RKO (cell line): ENCODE measurements around the gene PKIB.

Experiments
- DNase-seq: peaks from one replicate; pipeline ENCODE4 v3.0.0-alpha.2; 2016; ENCODE audit warnings: low spot score

The PKIB gene

DNA sequence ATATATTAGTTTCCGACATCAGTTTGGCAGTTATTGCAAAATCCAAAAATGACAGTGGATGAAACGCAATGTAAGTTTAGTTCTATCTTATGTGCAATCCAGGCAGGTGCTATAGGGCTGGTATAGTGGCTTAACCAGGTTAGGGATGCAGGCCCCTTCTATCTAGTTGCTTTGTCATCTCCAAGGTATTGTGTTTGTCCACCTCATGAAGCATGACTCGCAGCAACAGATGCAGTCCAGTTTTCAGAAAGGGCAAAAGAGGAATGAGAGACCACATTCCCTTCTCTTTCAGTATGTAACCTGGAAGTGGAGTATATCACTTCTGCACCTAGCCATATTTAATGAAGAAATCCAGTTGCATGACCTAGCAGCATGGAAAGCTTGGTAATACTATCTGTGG is 59.7 kb downstream of the PKIB start:
- DNase-seq: no peak

DNA sequence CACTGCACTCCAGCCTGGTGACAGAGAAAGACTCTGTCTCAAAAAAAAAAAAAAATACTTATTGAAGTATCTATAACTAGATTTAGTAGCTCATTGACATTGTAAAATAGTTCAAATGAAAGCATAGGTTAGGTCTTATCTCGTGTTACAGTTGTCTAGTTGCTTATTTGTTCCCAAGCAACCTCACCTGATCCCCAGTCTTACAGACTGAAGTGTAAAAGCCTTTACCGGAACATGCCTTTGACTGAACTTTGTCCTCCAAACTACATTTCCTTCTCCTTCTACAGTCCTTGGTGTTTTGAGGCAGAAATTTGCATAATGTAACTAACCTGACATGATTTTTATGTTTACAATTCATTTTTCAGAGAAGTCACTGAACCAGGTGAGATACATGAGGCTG is 61.0 kb downstream of the PKIB start:
- DNase-seq: no peak

DNA sequence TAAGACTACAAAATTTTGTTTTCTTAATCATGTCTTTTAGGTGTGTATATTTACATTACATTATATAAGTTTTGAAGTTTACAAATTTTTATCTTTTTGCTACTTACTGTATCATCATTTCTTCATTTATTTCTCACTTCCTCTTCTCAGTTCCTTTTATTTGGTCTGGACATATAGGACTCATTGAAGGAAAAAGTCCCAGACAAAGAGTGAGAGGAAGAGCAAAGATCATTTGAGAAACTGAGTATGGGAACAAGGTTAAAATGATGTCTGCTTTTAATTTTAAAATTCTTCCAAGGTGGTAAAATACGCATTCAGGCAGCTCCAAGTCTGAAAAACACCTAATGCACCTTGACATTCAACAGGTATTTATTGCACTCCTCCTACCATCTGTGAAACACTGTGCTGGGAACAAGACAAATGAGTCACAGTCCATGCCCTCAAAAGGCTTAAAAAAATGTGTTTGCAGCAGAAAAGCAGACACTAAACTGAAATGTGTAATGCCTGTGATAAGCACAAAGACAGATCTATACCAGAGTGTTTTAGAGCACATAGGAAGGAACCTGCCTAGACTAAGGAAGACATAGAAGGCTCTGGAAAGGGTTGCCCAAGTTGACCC is 63.2 kb downstream of the PKIB start:
- DNase-seq: no peak

DNA sequence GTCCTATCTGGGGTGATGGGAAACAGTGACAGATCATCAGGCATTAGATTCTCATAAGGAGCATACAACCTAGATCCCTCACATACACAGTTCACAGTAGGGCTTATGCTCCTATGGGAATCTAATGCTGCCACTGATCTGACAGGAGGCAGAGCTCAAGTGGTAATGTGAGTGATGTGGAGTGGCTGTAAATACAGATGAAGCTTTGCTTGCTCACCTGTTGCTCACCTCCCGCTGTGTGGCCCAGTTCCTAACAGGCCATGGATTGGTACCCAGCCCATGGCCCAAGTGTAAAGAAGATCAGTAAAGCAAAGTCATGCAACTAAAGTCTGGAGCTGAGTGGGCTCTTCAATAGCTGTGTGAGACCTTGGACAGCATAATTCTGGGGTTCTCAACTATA is 65.9 kb downstream of the PKIB start:
- DNase-seq: no peak

- DNase-seq: no peak
These were observed 66.5 kb downstream of the PKIB start for GRCh38 chr6:122676688-122677087.

- no peak for DNase-seq
These were observed 67.2 kb downstream of the PKIB start for GRCh38 chr6:122677406-122677805.

- no peak for DNase-seq
These were observed 68.6 kb downstream of the PKIB start for GRCh38 chr6:122678841-122679240.

DNA sequence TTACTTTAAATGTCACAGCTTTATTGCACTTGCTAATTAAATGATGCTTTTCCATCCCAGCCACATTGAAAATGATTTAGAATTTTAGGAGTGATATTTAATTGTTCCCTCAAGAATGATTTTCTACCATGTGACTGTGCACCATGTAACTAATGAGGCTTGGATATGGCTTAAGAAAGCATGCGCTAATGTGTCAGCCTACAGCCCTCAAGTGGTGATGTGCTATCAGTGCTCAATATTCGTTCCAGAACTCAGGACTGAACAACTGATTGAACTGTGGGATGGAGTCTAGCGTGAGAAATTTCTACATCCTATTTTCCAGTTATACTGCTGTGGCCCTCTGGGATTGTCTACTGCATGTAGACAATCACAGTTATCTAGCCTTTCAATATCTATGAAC is 71.5 kb downstream of the PKIB start:
- no peak for DNase-seq

- no peak for DNase-seq
These were observed 73.9 kb downstream of the PKIB start for GRCh38 chr6:122683989-122684651.

DNA sequence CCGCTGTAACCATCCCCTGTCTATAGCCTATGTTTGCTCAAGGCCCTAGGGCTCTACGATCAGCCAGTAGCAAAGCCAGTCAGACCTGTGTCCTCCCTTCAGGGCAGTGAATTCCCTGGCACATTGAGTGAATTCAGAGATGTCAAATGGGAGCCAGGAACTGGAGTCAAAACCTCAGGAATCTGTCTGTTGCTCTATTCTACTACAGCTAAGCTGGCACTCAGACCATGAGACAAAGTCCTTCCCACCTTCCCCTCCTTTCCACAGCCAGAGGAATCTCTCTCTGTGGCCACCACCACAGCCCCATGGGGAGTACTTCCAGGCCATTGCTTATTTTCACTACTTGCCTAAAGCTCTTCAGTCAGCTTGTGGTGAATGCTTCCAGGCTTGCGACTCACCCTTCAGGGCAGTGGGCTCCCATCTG is 82.0 kb downstream of the PKIB start:
- DNase-seq: no peak

DNA sequence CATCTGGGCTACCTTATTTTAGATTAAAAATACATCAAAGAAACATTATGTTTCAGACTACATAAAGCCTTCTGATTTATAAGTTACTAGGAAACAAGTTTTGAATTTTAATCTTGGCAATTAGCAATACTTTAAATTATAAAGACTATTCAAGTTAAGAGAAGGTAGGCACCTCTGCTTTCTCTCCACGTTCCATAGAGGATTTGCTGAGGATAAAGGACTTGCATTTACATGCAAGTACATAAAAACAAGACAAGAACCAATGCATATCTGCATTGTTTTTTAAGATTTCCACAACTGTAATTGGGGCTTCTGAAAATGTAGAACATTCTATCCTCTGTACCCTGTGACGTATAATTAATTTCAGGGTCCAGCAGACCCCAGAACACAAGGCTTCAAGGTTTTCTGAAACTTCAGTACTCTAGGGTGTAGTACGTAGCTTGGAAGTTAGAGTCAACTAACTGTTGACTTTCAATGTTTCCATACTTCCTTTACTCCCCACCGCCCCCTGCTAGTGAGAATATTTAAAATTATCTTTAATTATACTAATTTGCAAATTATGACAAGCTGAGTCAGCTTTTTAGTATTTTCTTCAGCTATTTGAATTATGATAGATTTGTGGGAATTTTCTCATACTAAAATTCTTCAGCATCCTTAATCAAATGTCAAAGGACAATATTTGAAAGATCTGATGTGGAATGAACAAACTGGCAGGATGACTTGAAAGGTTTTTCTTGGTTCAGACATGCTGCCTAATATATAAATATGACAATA is 82.8 kb downstream of the PKIB start:
- DNase-seq: no peak

DNA sequence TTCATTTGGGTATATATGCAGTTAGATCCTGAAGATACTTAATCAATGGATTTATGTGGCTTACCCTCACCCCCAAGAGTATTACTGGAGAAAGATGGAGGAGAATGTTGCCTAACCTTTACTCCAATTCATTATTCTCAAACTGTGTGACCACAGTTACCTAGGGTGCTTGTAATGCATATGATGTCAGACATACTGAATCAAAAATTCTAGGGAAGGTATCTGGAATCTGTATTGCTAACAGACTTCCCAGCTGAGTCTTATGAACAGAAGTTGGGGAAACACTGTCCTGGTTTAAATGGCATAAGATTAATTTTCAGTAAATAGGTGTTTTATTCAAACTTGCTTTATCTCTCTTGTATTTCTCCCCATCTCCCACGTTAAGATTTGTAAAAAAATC is 83.9 kb downstream of the PKIB start:
- DNase-seq: no peak

GRCh38 chr6:122694602-122695001 is 84.4 kb downstream of the PKIB start:
- no peak for DNase-seq

DNA sequence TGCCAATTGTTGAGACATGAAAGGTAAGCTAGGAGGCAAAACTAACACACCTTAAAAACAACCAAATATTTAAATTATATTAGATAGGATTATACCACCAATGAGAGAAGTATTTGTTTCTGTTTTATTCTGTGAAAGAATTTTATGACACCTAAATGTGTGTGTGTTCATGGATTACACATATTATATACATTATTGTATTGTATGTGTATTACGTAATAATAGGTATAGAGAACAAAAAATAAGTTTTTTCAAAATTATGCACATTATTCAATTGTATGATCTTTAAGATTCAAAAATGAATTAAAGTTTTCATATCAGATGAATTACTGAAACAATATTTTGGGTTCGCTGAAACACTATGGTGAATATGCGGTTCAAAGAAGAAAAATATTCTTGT is 85.0 kb downstream of the PKIB start:
- no peak for DNase-seq

DNA sequence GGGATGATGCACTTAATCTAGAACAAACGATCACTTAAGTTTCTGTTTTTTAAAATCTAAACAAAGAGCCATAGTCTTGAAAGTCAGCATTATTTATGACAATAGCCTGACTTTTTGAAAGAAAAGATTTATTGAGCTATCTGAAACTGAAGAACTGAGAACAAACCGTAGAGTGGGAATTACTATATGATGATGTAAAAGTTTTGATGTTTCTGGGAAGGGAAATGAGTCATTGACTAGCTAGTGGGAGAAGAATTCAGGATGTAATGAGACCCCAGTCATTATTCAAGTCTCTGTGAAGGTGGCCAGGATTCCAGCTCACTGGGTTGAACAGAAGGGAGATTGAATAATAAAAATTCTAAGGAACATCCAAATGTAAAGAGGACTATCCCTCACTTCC is 85.9 kb downstream of the PKIB start:
- DNase-seq: peak; percentile 72

GRCh38 chr6:122696853-122697252 is 86.6 kb downstream of the PKIB start:
- no peak for DNase-seq

DNA sequence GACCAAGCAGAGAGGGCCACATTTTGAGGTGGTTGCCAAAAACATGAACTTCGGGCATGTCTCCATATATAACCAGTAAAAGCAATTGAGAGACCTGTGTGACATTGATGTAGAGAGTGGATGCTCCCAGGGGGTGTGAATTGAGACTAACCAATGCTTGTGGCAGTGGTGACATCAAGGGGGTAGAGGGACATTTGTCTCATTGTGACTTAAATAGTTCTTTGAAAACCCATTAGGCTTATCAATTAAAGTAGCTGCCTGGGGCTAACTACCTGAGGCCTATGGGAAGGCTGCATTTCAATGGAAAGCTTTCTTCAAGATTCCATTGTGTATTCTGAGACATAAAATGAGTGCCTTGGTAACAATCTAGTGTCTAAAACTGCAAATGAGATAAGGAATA is 87.3 kb downstream of the PKIB start:
- no peak for DNase-seq

GRCh38 chr6:122701666-122702065 is 91.5 kb downstream of the PKIB start:
- DNase-seq: no peak

- no peak for DNase-seq
These were observed 92.6 kb downstream of the PKIB start for GRCh38 chr6:122702841-122703240.

GRCh38 chr6:122704066-122704465 is 93.9 kb downstream of the PKIB start:
- no peak for DNase-seq

DNA sequence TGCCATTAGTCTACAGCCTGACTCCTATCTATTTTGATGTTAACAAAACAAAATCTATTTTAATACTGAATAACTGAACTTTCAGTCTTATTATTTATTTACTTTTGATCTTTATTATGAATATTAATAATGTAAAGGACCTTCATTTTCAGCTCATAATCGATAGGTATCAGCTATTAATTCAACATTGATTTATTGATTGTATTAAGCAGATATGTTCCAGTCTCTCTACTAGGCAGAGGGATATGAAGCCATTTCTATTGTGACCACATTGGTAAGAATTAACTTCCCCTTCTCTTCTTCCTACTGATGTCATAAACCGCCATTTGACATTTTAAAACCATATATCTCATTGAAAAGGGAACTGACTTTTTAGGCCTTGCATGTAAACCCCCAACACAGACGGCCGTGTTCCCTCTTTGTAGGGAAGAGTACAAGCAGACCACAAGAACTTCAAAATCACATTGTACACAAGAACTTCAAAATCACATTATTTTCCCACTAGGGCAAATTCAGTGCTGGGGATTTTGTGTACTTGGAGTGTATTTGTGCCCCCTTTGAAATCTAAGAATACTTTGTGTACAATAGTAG is 99.8 kb downstream of the PKIB start:
- DNase-seq: no peak

DNA sequence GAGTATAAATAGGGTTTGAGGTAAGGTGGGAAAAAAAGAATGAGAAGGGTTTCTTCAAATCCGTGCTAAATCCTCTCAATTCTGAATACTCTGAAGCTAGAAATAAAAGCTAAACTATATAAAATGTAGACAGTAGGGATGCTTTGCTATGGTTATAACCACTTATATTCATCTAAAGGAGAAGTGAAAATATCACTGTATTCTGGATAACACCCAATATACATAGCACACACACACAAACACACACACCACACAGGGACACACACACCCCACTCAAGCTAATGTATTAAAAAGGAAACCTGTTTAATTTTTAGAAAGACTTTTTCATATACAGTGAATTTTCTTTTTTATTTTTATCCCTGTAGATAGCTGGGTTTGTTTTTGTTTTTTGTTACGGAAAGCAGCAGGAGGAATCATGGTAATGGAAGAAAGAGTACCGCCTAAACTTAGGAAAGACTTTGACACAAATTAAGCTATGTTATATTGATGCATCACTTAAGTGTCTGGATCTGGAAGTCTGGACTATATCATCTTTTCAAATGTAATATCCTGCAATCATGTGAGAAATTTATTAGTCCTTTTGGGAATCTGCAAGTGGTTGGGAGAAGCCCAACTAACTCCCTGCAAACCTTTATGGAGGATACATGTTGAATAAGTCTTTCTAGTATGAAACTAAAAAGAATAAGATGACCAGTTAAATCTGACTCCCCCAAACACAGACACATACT is 100.9 kb downstream of the PKIB start:
- DNase-seq: no peak
